Measurements from ENCODE around the gene CYP4Z1.
"Not testable (repeated sequence)": the region's sequence is repeated elsewhere in the genome, so short reads cannot be mapped to it uniquely, and the experiment has no call there.

The CYP4Z1 gene

DNA sequence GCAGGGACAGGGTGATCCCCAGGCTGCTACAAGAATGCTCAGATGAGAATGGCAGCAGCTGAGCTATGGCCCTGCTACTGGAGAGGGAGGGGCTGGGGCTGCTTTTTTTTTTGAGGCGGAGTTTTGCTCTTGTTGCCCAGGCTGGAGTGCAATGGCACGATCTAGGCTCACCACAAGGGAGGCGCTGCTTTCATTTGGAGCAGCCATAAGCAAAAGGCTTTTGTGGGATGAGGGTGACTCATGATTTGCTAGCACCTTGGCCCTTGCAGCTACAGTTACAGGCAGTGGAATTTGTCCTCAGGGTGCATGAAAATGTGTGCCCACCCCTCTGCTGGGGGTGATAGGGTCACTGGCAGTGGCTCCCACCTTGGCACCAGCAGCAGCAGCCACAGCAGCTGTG is 37.8 kb downstream of the CYP4Z1 start:
- TF ChIP-seq, protein P1, sequence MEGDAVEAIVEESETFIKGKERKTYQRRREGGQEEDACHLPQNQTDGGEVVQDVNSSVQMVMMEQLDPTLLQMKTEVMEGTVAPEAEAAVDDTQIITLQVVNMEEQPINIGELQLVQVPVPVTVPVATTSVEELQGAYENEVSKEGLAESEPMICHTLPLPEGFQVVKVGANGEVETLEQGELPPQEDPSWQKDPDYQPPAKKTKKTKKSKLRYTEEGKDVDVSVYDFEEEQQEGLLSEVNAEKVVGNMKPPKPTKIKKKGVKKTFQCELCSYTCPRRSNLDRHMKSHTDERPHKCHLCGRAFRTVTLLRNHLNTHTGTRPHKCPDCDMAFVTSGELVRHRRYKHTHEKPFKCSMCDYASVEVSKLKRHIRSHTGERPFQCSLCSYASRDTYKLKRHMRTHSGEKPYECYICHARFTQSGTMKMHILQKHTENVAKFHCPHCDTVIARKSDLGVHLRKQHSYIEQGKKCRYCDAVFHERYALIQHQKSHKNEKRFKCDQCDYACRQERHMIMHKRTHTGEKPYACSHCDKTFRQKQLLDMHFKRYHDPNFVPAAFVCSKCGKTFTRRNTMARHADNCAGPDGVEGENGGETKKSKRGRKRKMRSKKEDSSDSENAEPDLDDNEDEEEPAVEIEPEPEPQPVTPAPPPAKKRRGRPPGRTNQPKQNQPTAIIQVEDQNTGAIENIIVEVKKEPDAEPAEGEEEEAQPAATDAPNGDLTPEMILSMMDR (IDR thresholded peaks at IDR 0.05; ENCODE audit: control extremely low read depth, extremely low read depth, low read depth, missing control alignments), result no peak

DNA sequence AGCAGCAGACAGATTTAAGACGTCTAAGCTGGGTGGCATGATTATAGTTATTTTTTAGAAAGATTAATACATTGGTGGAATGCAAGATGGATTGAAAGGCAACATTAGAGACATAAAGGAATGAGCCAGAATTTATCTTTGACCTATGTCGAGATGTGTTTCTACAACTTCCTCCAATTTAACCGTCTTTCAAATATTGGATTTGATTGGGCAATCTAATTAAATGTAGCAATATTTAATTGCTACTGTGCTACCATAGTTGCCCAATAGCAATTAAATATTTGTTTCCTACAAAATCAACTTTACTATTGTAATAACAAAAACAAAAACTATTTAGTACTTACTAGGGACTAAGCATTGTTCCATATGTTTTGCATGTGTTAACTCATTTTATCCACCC is 39.8 kb downstream of the CYP4Z1 start:
- POLR2A ChIA-PET, result no interaction called here
- DNase-seq (ENCODE audit: extremely low spot score), result no peak
- CTCF ChIA-PET, result no interaction called here
- TF ChIP-seq, protein P1 (IDR thresholded peaks at IDR 0.05; ENCODE audit: control extremely low read depth, extremely low read depth, low read depth, missing control alignments), result no peak

More for the DNA sequence above, 37.8 kb downstream of the CYP4Z1 start:
- ChIA-PET CTCF (no interaction called here), POLR2A (no interaction called here)
- no peak for DNase-seq (ENCODE audit: extremely low spot score)

DNA sequence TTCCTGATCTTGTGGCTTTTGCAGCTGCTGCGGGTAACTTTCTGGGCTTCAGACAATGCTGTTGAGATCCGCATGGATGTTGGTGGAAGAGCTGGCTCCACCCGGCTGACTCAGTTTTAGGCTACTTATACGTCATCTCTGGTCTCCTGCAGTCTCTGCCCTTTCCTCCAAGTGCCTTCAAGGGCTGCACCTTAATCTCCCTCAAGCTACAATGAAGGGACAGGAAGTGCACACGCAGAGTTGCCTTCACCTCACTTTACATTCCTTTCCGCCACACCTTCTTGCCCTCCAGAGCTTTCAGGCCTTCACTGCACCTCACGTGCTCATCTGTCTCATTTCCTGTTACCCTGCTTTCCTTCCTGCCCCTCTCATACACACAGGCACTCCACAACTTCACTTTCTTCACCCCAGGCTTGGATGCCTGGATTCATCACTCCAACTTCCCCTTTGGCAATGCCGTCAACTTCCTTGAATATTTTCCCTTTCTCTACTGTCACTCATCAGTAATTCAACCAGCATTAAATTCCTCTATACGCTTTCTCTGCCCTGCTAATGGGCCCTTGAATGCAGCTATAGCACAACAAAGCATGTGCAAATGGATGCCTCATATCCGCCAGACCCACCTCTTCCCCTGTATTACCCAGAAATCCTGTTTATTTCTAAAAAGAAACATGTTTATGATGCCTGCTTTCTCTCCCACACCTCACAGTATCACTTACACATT is 41.0 kb downstream of the CYP4Z1 start:
- DNase-seq (ENCODE audit: extremely low spot score); CTCF ChIA-PET; POLR2A ChIA-PET: not testable (repeated sequence)

DNA sequence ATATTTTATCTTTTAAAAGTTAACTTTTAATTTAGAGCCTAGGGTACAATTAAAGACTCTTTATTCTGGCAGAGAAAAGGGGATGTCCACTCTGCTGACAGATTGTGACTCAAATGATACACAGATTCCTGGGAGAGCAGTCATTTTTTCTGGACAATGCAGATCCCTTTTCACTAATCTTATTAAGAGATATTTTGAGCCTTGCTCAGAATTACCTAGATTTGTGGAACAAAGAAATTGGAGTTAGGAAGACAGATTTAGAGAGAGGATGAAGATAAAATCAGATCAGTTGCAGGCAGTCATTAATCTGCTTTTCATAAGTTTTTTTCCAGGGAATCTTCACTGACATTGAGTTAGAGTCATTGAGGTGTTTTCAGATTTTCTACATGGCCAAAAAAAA is 42.5 kb downstream of the CYP4Z1 start:
- DNase-seq (ENCODE audit: extremely low spot score); CTCF ChIA-PET; POLR2A ChIA-PET: not testable (repeated sequence)

DNA sequence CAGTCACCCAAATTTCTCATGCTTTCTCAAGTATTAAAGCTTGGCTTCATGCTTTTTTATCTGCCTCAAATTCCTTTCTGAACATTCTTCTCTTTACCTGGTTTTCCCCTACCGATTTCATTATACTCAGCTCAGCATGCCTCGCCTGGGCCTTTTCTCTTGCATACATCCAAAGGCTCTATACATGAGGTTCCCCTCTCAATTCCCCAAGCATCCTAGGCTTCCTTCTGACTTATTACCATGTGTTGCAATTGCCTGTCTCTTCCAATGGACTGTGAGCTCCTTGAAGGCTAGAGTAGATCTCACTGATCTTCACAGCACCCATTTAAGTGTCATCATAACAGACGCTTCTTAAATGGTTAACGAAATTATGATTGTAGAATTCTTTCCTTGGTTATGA is 46.1 kb downstream of the CYP4Z1 start:
- TF ChIP-seq, protein P1 (IDR thresholded peaks at IDR 0.05; ENCODE audit: control extremely low read depth, extremely low read depth, low read depth, missing control alignments), result no peak
- CTCF ChIA-PET, result no interaction called here
- POLR2A ChIA-PET, result no interaction called here
- DNase-seq (ENCODE audit: extremely low spot score), result no peak

DNA sequence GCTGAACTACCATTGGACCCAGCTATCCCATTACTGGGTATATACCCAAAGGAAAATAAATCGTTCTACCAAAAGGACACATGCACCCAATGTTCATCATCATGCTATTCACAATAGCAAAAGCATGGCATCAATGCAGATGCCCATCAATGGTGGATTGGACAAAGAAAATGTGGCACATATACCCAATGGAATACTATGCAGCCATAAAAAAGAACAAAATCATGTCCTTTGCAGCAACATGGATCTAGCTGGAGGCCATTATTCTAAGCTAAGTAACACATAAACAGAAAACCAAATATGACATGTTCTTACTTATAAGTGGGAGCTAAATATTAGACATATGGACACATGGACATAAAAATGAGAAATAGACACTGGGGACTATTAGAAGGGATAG is 54.0 kb downstream of the CYP4Z1 start:
- DNase-seq (ENCODE audit: extremely low spot score); POLR2A ChIA-PET; CTCF ChIA-PET: not testable (repeated sequence)

DNA sequence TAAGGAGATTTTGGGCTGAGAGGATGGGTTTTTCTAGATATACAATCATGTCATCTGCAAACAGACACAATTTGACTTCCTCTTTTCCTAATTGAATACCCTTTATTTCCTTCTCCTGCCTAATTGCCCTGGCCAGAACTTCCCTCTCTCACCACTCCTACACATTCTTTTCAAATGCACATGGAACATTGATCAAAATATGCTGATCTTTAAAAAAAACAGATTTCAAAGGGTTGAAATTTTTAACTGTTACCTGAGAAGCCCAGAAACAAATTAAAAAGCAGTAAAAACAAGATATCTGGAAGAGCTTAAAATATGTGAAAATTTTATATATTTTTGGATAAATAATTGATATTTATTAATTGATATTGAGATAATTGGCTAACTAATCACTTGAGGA is 57.8 kb downstream of the CYP4Z1 start:
- POLR2A ChIA-PET; DNase-seq (ENCODE audit: extremely low spot score); CTCF ChIA-PET: not testable (repeated sequence)

DNA sequence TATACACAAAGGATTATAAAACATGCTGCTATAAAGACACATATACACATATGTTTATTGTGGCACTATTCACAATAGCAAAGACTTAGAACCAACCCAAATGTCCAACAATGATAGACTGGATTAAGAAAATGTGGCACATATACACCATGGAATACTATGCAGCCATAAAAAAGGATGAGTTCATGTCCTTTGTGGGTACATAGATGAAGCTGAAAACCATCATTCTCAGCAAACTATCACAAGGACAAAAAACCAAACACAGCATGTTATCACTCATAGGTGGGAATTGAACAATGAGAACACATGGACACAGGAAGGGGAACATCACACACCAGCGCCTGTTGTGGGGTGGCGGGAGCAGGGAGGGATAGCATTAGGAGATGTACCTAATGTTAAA is 60.0 kb downstream of the CYP4Z1 start:
- DNase-seq (ENCODE audit: extremely low spot score); CTCF ChIA-PET; POLR2A ChIA-PET: not testable (repeated sequence)

DNA sequence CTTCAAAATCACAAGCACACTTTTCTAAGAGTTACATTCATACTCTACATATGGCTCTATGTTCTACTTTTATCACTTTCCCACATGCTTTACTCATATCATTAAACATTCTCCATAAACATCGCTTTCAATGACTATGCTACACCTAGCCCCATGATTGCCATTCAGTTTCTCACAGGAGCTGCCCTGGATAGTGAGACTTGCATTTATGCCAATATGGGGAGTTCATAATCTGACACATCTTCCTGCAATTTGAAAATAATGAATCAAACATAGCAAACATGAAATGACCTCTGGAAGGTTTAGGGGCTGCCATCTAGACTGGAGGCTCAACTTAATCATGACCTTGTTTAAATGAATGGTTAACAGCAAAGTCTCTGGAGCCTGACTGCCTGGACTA is 61.2 kb downstream of the CYP4Z1 start:
- no peak for DNase-seq (ENCODE audit: extremely low spot score)
- TF ChIP-seq, protein P1 (IDR thresholded peaks at IDR 0.05; ENCODE audit: control extremely low read depth, extremely low read depth, low read depth, missing control alignments), result no peak
- ChIA-PET POLR2A (no interaction called here), CTCF (no interaction called here)

DNA sequence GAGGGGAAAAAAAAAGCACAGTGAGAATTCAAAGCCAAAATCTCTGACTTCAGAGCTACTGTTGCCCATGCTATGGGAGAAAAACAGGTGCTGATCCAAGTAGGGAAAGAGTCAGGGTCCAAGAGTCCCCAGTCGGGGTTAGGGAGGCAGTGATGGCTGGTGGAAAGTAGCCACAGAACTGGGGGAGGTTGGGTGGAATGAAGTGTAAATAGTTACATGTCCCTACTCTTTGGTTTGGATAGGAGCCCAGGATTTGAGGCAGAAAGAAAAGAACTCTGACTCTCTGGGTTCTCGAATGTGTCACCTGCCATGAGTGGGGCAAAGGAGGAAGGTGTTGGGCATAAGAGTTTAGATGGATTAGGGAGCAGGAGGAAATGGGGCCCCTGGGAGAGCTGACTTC is 61.8 kb downstream of the CYP4Z1 start:
- DNase-seq (ENCODE audit: extremely low spot score); CTCF ChIA-PET; POLR2A ChIA-PET: not testable (repeated sequence)

DNA sequence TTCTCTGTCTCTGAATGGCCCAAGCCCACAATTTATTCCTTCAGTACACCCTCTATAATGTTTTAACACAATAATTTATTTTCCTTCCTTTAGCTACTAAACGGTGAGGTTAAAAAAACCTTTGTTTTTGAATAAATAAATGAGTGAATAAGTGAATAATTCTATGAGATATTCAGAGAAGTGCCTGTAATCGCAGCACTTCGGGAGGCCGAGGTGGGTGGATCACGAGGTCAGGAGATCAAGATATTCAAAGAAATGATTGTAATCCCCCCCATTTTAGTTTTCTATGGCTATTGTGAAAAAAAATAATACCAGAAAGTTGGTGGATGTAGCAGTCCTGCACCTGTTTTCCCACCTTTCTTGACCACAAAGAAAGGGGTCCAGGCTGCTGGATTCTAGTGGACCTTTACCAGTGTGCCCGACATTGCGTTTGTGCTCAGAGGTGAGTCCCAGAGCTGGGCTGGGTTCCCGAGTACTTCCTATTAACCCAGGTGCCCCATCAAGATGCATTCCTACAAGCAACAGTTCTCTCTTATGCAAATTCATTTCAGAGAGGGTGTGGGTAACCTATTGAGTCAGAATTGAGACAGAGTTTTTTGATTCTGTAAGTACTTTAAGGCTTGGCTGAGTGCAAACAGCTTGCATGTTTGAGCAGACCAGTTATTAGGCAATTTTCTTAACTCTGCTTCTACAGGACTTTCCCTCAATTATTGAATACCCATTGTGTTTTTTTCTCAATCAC is 62.6 kb downstream of the CYP4Z1 start:
- POLR2A ChIA-PET; CTCF ChIA-PET; DNase-seq (ENCODE audit: extremely low spot score): not testable (repeated sequence)

DNA sequence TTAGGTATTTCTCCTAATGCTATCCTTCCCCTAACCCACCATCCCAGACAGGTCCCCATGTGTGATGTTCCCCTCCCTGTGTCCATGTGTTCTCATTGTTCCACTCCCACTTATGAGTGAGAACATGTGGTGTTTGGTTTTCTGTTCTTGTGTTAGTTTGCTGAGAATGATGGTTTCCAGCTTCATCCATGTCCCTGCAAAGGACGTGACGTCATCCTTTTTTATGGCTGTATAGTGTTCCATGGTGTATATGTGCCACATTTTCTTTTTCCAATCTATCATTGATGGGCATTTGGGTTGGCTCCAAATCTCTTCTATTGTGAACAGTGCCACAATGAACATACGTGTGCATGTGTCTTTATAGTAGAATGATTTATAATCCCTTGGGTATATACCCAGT is 65.6 kb downstream of the CYP4Z1 start:
- DNase-seq (ENCODE audit: extremely low spot score); POLR2A ChIA-PET; CTCF ChIA-PET: not testable (repeated sequence)

Data from GM10248 (cell line).